HG03378 (cell line): Measurements from ENCODE around the gene NSD1.
"Not testable (repeated sequence)": the region's sequence is repeated elsewhere in the genome, so short reads cannot be mapped to it uniquely, and the experiment has no call there.

Experiments
- ATAC-seq: cut with Tn5 transposase; IDR thresholded peaks from one replicate; pipeline ENCODE4 v1.9.1; 2021; ENCODE audit warnings: mild to moderate bottlenecking, moderate library complexity; ENCODE audit not compliant: unreplicated experiment

Gene NSD1

DNA sequence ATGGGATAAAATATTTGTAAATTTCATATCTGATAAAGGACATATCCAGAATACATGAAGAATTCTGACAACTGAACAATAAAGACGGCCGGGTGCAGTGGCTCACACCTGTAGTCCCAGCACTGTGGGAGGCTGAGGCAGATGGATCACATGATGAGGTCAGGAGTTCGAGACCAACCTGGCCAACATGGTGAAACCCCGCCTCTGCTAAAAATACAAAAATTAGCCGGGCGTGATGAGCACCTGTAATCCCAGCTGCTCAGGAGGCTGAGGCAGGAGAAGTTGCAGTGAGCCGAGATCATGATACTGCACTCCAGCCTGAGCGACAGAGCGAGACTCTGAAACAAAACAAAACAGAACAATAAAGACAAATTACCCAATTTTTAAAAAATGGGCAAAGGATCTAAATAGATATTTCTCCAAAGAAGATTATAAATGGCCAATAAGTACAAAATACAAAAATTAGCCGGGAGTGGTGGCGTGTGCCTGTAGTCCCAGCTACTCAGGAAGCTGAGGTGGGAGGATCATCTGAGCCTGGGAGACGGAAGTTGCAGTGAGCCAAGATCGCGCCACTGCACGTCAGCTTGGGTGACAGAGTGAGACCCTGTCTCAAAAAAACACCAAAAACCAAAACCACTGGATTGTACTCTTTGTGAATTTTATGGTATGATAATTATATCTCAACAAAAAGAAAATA, 9.6 kb upstream of the NSD1 start:
- no peak for ATAC-seq

DNA sequence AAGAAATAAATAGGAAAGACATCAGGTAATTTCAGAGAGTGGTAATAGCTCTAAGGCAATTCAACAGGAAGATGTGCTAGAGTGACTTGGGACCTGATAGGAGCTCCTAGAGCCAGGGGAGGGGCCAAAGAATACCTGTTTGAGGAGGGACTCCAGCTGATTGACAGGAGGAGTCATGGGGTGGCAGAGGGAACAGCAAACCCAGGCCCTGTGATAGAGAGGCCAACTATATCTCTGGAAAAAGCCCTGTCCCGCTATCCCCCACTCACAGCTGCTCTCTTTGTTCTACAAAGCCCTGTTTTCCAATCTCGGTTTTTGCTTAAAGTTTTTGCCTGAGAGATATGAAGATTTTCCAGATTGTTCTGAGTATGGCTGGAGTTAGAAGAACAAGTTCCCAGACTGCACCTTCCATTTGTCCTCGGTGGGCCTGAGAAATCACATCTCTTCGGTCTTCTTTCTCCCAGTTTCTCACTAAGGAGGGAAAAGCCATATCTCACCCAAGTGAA, 9.0 kb upstream of the NSD1 start:
- no peak for ATAC-seq

- no peak for ATAC-seq
Measured at GRCh38 chr5:177126771-177127170, 6.8 kb upstream of the NSD1 start.

- ATAC-seq: no peak
Measured at GRCh38 chr5:177128551-177128981, 5.0 kb upstream of the NSD1 start.

GRCh38 chr5:177130211-177131018, 3.2 kb upstream of the NSD1 start:
- no peak for ATAC-seq

DNA sequence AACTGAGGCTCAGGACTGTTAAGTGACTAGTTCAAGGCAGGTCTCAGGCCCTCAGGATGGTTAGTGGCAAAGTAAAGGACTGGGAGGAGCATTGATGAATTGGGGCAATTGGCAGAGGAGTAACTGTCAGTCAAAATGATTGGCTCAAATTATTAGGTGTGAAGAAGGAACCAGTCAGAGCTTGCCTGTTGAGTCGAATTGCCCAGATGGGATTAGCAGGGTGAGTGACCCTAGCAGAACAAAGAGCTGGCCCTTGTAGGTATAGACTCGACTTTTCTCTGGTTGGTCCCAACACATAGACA, 2.6 kb upstream of the NSD1 start:
- ATAC-seq: no peak

DNA sequence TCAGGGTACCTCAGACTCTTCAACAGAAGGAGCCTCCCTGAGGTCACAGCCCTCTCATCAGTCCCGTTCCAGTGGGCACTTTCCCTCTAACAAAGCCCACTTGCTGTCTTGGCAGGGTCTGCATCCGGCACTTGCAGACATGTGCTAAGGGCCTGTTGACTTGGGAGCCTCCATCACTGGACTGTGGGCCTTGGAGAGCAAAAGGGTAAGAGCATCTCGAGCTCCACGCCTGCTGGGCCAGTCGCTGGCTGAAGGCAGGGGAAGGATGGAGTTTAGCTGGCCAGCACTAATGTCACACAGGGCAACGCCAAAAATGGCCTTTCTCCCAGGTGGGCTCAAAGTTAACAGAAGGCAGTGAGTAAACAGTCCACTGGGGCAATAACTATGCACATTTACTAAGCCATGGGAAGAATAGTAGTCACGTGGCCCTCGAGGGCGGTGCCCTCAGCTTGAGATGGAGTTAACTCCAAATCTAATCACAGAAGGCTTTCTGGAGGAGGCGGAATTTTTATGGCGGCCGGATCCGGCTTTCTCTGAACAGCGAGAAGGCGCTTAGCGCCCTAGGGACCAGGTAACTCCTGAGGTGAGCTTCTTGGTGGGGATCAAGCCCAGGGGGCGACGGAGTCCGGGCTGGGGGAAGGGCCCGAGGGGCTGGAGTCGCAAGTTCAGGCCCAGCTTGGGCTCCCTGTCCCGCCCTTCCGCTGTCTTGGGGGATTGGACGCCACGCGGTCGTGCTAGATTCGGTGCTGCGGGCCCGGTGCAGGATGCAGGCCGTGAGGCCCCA, 2.0 kb upstream of the NSD1 start:
- no peak for ATAC-seq

GRCh38 chr5:177132136-177133095, 1.2 kb upstream of the NSD1 start:
- no peak for ATAC-seq

DNA sequence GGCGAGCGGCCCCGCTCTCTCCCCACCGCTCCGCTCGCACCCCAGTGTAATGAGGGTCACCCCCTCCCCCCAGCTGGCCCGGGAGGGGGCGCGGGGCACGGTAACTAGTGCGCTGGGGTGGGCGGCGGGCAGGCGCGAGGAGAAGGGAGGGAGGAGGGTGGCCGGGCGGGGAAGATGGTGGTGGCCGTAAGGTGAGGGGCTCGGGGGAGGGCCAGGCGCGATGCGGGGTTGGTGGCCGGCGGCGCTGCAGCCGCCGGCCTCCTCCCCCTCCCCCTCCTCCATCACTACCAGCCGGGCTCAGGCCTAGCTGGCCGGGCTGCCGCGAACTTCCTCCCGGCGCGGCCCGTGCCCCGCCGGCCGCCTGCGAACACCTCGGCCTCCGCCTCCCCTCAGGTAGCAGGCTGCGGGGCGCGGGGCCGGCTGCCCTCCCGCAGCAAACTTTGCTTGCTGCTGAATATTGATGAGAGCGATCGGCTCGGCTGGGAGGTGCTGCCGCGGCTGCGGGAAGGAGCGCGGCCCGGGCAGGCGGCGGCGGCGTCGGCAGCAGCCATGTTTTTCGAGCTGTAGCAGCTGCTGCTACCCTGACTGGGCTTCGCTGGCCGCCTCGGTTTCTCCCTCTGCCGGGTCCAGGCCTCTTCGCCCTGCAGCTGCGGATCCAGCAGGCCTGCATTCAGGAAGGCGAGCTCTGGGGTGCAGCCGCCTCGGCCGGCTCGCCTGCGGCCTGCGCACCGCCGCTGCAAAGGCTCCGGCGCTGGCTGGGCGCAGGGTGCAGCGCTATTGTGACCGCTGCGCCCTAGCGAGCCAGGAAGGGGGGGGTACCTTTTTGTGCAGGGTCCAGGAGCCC, 502 bp downstream of the NSD1 start:
- no peak for ATAC-seq

DNA sequence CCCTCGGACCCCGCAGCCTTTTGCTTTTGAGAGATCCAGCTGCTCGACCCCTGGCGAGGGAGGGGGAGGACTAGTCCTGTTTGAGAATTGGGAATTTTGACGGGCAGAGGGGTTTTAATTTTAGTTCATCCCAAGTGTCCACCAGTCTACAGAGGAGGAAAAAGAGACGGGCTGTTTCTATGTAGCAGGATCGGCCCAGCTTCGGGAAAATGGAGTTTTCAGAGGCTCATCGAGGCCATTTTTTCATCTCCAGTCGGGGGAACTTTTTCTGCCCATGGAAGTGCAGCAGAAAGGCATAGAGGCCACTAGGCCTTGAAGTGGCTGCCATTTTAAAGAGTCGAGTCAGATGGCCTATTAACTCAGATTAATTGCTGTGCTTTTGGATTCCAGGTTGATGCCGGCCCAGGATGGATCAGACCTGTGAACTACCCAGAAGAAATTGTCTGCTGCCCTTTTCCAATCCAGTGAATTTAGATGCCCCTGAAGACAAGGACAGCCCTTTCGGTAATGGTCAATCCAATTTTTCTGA, 1.2 kb downstream of the NSD1 start:
- no peak for ATAC-seq

DNA sequence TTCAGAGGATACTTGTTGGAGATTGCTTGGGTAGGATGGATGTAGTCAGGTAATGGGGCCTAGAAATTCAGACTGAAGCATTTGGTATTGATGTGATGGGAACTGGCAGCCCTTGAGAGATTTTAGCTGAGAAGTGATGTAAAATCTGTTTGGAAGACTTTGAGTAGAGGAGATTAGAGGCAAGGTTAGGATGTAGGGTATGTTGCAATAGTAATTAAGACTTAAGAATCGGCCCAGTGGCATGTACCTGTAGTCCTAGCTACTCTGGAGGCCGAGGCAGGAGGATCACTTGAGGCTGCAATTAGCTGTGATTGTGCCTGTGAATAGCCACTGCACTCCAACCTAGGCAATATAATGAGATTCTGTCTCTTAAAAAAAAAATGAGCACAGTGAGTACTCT, 6.7 kb downstream of the NSD1 start:
- no peak for ATAC-seq

- no peak for ATAC-seq
Measured at GRCh38 chr5:177141496-177141895, 7.9 kb downstream of the NSD1 start.

DNA sequence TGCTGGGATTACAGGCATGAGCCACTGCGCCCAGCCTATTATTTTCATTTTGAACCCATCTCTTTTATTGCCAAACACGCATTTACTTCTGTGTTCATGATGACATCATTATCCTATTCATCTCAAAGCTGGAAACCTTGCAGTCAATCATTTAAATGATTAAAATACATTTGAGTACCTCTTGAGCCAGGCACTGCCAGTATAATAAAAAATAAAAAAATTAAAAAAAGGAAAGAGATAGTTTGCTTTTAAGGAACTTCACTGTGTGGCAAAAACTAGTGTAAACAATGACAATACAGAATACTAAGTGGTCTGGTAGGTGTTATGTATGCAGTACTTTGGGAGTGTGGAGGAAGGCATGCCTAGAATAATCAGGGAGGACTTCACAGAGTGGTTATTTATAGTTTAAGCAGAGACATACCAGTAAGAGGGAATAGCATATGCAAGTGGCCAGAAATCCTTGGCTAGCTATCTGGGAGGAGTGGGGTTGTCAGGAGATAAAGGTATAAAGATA, 8.6 kb downstream of the NSD1 start:
- no peak for ATAC-seq

DNA sequence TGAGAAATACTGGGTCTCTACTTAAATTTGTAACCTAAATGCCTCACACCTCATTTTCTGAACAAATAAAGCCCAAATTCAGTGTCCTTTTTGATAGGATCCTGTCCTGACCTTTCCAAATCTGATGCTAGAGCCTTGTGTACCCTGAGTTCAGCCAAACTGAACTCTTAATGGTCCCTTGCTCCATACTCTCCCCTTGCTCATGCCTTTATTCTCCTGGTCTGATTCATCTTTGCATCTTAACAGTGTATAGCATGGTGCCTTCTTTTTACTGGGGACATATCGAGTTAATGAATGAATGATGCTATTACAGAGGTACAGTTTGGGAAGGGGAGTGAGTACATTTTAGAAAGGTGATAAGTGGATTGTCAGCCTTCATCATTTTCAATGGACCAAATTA, 9.2 kb downstream of the NSD1 start:
- ATAC-seq: no peak

- ATAC-seq: no peak
Measured at GRCh38 chr5:177146891-177147638, 13.5 kb downstream of the NSD1 start.

DNA sequence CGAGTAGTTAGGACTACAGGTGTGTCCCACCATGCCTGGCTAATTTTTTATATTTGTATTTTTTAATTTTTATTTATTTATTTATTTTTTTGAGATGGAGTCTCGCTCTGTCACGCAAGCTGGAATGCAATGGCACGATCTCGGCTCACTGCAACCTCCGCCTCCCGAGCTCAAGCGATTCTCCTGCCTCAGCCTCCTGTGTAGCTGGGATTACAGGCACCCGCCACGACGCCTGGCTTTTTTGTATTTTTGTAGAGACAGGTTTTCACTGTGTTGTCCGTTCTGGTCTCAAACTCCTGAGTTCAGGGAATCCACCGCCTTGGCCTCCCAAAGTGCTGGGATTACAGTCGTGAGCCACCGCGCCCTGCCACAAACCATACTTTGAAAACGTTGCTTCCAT, 16.5 kb downstream of the NSD1 start:
- not testable (repeated sequence) for ATAC-seq

DNA sequence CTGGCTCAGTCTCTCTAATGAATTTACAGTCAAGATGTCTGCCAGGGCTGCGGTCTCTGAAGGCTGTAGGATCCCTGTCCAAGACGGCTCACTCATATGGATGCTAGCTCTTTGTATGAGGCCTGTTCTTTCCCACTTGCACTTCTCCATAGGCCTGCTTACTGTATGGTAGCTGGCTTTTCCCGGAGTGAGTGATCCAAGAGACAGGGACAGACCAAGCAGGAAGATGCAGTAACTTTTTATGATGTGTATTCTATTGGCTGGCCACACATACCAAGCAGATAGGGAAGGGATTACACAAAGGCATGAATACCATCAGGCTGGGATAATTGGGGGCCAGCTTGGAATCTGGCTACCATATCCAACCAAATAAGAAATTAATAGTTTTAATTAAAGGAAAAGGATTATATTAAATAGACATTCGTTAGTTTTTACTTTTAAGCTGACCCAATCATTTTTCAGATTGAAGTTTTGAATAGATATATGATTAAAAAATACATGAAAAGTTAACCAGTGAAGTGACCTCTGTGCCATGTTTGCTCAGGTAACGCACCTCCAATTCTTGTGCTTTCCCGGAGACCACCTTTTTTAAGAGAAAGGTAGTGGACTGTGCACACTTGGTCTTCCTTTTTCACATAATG, 20.6 kb downstream of the NSD1 start:
- ATAC-seq: no peak

- no peak for ATAC-seq
Measured at GRCh38 chr5:177162379-177162778, 28.8 kb downstream of the NSD1 start.
